Natural killer cell (primary cell): ENCODE data around the gene GSG1L. TPM values are rescaled to one million over a fixed set of nuclear protein-coding genes. Genes with fewer than 3 reads are reported as not detected.
"Not testable (repeated sequence)": the region's sequence is repeated elsewhere in the genome, so short reads cannot be mapped to it uniquely, and the experiment has no call there.

ENCODE experiments used
- ATAC-seq, 3 donors: fragments of 150-1000 bp in 2 of 3; fragments of 200-7000 bp in 1 of 3; cut with Tn5 transposase; 1 replicate in 1 of 3; 2 replicates in 2 of 3; pipeline ENCODE4 v1.10.0; 2021; ENCODE audit warnings: mild to moderate bottlenecking in 2 of 3, moderate library complexity in 2 of 3
- DNase-seq, 2 donors: peaks; one replicate each; pipeline versions ENCODE4 v3.0.0 to v3.0.0-alpha.2; 2013 to 2021; ENCODE audit warnings: mixed read lengths in 1 of 2
- H3K27ac ChIP-seq: one replicate; pipeline ENCODE4 v1.5.1; 2013; ENCODE audit warnings: mild to moderate bottlenecking, low read length
- H3K27me3 ChIP-seq: one replicate; pipeline ENCODE4 v1.6.1; 2013; ENCODE audit warnings: low read length; ENCODE audit not compliant: control insufficient read depth, insufficient read depth
- H3K36me3 ChIP-seq: one replicate; pipeline ENCODE4 v1.6.1; 2013; ENCODE audit warnings: low read length; ENCODE audit not compliant: control insufficient read depth, insufficient read depth
- H3K4me1 ChIP-seq: one replicate; pipeline ENCODE4 v1.6.1; 2013; ENCODE audit warnings: low read length; ENCODE audit not compliant: control insufficient read depth, insufficient read depth
- H3K4me3 ChIP-seq: one replicate; pipeline ENCODE4 v1.5.1; 2013; ENCODE audit warnings: low read length
- H3K9me3 ChIP-seq: one replicate; pipeline ENCODE4 v1.6.1; 2013; ENCODE audit warnings: low read length; ENCODE audit not compliant: control insufficient read depth, insufficient read depth
- H3K27ac Mint-ChIP-seq, 2 donors: one replicate each; pipeline ENCODE4 v1.8.0; 2022; ENCODE audit warnings: mild to moderate bottlenecking in 2 of 2, mixed read lengths in 2 of 2, moderate library complexity in 1 of 2
- H3K27me3 Mint-ChIP-seq, 2 donors: one replicate each; pipeline ENCODE4 v1.8.0; 2022; ENCODE audit warnings: low read depth in 2 of 2, mixed read lengths in 2 of 2
- H3K36me3 Mint-ChIP-seq: one replicate; pipeline ENCODE4 v1.8.0; 2022; ENCODE audit warnings: mixed read lengths
- H3K4me1 Mint-ChIP-seq, 2 donors: one replicate each; pipeline ENCODE4 v1.8.0; 2022; ENCODE audit warnings: mixed read lengths in 2 of 2
- H3K4me3 Mint-ChIP-seq: one replicate; pipeline ENCODE4 v1.8.0; 2022; ENCODE audit warnings: mild to moderate bottlenecking, moderate library complexity, mixed read lengths
- H3K9me3 Mint-ChIP-seq, 2 donors: one replicate each; pipeline ENCODE4 v1.8.0; 2022; ENCODE audit warnings: mixed read lengths in 2 of 2
- WGBS: methylation state at CpG from one replicate; pipeline ENCODE4 v1.1.7; 2013; ENCODE audit warnings: missing lambda C conversion rate; ENCODE audit not compliant: insufficient coverage; 5-methylcytosine and 5-hydroxymethylcytosine counted together
- intact Hi-C: fragments of 100-400 bp; cut with micrococcal nuclease; formaldehyde crosslinking; loops from one replicate; pipeline ENCODE4 v1.14.2; 2022
- total RNA-seq, 4 donors: library from RNA; stranded (reverse); fragments of 120-200 nt in 1 of 4; gene quantifications; one replicate each; pipeline versions ENCODE4 v1.2.3 to v1.2.4, GENCODE V29; 2013 to 2022
- TF ChIP-seq, protein P1 (sequence below): fragments of 200-600 bp; IDR thresholded peaks from one replicate; pipeline ENCODE4 v1.8.0; 2022; ENCODE audit warnings: antibody characterized with exemption

Gene GSG1L
- total RNA-seq, 3 donors from 2014 or later (not counting 1 experiment from before 2014, with no cell fraction given) = 0.25 TPM; not detected in 2

DNA sequence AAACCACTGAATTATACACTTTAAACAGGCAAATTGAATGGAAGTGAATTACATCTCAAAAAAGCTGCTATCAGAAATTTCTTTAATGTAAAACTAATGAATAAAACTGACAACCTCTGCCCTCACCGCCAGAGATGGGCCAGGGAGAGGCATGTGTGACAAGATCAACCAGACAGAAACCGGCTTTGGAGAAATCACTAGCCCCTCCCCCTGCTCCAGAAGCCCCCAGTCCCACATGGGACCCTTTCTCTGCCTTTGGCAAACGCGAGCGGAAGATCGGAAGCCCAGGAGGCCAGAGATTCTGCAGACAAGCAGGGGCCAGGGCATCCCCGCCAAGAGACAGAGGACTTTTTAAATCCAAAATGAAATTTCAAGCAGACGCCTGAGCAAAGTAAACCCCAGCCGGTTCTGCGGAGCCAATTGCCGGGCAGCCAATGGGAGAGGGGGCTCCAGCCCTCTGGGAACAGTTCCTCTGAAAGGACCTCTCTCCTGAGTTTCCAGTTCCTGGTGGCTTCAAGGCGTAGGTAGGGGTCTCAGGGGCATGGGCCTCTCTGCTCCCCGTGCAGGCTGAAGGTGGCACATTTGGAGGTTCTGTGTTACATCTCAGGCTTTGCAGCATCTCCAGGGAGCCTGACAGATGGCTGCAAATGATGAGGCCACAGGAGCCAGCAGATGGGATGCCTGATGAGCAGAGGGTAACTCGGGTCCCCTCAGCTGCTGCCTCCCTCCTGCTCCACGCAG is 118.1 kb downstream of the GSG1L start:
- no peak overlapping the region for H3K4me3 ChIP-seq
- intact Hi-C loops = no loop called here
- ATAC-seq (no peak), DNase-seq (no peak)
- Mint-ChIP-seq H3K4me1 (no peaks in the 10 kb centered on the region), H3K36me3 (no peaks in the 10 kb centered on the region), H3K9me3 (no peaks in the 10 kb centered on the region), H3K27me3 (peaks cover 8 to 11% of the 10 kb centered on the region in 2 donors), H3K27ac (no peak overlapping the region), H3K4me3 (no peak overlapping the region)
- H3K27ac ChIP-seq = no peak overlapping the region
- TF ChIP-seq, protein P1, sequence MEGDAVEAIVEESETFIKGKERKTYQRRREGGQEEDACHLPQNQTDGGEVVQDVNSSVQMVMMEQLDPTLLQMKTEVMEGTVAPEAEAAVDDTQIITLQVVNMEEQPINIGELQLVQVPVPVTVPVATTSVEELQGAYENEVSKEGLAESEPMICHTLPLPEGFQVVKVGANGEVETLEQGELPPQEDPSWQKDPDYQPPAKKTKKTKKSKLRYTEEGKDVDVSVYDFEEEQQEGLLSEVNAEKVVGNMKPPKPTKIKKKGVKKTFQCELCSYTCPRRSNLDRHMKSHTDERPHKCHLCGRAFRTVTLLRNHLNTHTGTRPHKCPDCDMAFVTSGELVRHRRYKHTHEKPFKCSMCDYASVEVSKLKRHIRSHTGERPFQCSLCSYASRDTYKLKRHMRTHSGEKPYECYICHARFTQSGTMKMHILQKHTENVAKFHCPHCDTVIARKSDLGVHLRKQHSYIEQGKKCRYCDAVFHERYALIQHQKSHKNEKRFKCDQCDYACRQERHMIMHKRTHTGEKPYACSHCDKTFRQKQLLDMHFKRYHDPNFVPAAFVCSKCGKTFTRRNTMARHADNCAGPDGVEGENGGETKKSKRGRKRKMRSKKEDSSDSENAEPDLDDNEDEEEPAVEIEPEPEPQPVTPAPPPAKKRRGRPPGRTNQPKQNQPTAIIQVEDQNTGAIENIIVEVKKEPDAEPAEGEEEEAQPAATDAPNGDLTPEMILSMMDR = no peak
- H3K4me1 ChIP-seq = no peaks in the 10 kb centered on the region
- 54% methylated on average over 15 of the region's 15 CpGs for WGBS
- H3K36me3 ChIP-seq = no peaks in the 10 kb centered on the region
- no peaks in the 10 kb centered on the region for H3K9me3 ChIP-seq
- no peaks in the 10 kb centered on the region for H3K27me3 ChIP-seq

DNA sequence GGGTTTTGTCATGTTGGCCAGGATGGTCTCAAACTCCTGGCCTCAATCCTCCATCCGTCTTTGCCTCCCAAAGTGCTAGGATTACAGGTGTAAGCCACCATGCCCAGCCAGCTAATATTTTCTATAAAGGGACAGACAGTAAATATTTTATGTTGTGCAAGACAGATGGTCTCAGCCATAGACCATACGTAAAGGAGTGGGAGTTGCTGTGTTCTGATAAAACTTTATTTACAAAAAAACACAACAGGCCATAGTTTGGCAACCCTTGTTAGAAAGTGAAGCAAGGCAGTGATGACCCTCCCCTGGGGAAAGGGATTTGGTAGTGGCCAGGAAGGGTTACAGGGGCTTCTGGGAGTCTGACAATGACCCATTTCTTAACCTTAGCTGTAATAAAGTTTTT is 119.7 kb downstream of the GSG1L start:
- Histone ChIP-seq H3K27me3 (no peaks in the 10 kb centered on the region), H3K36me3 (no peaks in the 10 kb centered on the region), H3K4me1 (no peaks in the 10 kb centered on the region), H3K4me3 (no peak overlapping the region), H3K9me3 (no peaks in the 10 kb centered on the region), H3K27ac (no peak overlapping the region)
- no peak for DNase-seq
- H3K4me3 Mint-ChIP-seq = no peak overlapping the region
- H3K27ac Mint-ChIP-seq = no peak overlapping the region
- H3K9me3 Mint-ChIP-seq = no peaks in the 10 kb centered on the region
- peaks cover 8 to 11% of the 10 kb centered on the region in 2 donors for H3K27me3 Mint-ChIP-seq
- 100% methylated on average over 1 of the region's 2 CpGs for WGBS
- intact Hi-C loops = no loop called here
- ATAC-seq = no peak
- H3K4me1 Mint-ChIP-seq = no peaks in the 10 kb centered on the region
- H3K36me3 Mint-ChIP-seq = no peaks in the 10 kb centered on the region
- TF ChIP-seq, protein P1 = no peak

DNA sequence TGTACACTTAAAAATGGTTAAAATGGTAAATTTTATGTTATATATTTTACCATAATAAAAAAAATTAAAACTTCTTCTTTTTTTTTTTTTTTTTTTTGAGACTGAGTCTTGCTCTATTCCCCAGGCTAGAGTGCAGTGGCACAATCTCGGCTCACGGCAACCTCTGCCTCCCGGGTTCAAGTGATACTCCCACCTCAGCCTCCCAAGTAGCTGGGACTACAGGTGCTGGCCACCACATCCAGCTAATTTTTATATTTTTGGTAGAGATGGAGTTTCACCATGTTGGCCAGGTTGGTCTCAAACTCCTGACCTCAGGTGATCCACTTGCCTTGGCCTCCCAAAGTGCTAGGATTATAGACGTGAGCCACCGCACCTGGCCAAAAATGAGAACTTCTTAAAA is 121.4 kb downstream of the GSG1L start:
- peaks cover 11 to 12% of the 10 kb centered on the region in 2 donors for H3K27me3 Mint-ChIP-seq
- H3K4me1 ChIP-seq, H3K36me3 ChIP-seq, H3K4me3 ChIP-seq, H3K36me3 Mint-ChIP-seq, intact Hi-C loops, ATAC-seq, DNase-seq, H3K27ac ChIP-seq, H3K9me3 Mint-ChIP-seq, H3K4me1 Mint-ChIP-seq, H3K9me3 ChIP-seq, H3K4me3 Mint-ChIP-seq, H3K27ac Mint-ChIP-seq, H3K27me3 ChIP-seq: not testable (repeated sequence)
- WGBS = 91% methylated on average over 5 of the region's 5 CpGs

DNA sequence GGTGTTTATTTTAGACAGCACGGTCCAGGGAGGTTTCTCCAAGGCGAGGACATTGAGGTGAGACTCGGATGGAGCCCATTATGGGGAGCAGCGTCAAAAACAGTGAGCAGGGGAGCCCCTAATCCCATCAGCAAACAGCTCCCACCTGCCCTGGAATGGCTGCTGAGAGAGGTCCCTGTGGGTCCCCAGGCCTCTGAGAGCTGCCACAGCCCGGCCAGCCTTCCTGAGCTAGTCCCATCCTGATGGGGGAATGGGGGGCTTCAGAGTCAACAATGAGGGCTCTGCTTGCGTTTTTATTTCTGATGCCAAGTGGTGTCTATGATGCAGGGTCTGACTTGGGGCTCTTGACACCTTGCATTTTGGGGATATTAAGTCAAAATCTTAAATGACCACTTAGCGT is 128.4 kb downstream of the GSG1L start:
- no peaks in the 10 kb centered on the region for H3K4me1 ChIP-seq
- 76% methylated on average over 7 of the region's 7 CpGs for WGBS
- no peaks in the 10 kb centered on the region for H3K36me3 Mint-ChIP-seq
- DNase-seq (no peak), ATAC-seq (no peak)
- peaks cover 14 to 17% of the 10 kb centered on the region in 2 donors for H3K27me3 Mint-ChIP-seq
- no peak overlapping the region for H3K27ac ChIP-seq
- no peak overlapping the region for H3K4me3 ChIP-seq
- H3K4me3 Mint-ChIP-seq = no peak overlapping the region
- no peaks in the 10 kb centered on the region for H3K4me1 Mint-ChIP-seq
- TF ChIP-seq, protein P1 = no peak
- H3K27ac Mint-ChIP-seq = no peak overlapping the region
- no peaks in the 10 kb centered on the region for H3K36me3 ChIP-seq
- intact Hi-C loops = no loop called here
- H3K9me3 ChIP-seq = no peaks in the 10 kb centered on the region
- H3K9me3 Mint-ChIP-seq = no peaks in the 10 kb centered on the region
- H3K27me3 ChIP-seq = no peaks in the 10 kb centered on the region
